ENCODE results near the gene NPY4R. TPM values are rescaled to one million over a fixed set of nuclear protein-coding genes. Genes with fewer than 3 reads are reported as not detected.
"Not testable (repeated sequence)": the region's sequence is repeated elsewhere in the genome, so short reads cannot be mapped to it uniquely, and the experiment has no call there.

The NPY4R gene, protein sequence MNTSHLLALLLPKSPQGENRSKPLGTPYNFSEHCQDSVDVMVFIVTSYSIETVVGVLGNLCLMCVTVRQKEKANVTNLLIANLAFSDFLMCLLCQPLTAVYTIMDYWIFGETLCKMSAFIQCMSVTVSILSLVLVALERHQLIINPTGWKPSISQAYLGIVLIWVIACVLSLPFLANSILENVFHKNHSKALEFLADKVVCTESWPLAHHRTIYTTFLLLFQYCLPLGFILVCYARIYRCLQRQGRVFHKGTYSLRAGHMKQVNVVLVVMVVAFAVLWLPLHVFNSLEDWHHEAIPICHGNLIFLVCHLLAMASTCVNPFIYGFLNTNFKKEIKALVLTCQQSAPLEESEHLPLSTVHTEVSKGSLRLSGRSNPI
- total RNA-seq, result not detected

DNA sequence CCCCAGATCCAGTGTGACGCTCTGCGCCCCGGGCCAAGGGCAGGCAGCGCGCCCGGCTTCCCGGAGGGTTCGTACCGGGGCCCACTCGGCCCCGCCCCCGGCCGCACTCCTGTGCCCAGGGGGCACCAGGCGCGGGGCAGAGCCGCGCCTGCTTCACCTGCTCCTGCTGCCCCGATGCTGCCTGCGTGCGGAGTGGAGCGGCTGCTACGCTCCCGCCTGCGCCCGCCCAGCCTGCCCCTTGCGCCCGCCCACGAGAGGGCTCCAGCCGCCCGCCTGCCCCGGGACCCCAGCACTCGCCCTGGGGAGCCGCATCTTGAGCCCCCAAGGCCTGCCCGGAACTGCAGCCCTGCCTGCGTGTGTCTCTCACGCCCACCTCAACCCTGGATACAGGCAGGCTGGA lies at the start of gene NPY4R:
TSS of gene NPY4R (minus strand) at position 194 of the 400 bp plus-strand sequence. CDS start 3,323 bp downstream, outside the sequence.
- H3K4me3 ChIP-seq; H3K9me3 ChIP-seq; H3K36me3 ChIP-seq; H3K27ac ChIP-seq; H3K27me3 ChIP-seq; DNase-seq (ENCODE audit: low spot score in 2 of 2); intact Hi-C loops (cut with DNase I; ENCODE audit: low total_unique reads); H3K4me1 ChIP-seq: not testable (repeated sequence)

DNA sequence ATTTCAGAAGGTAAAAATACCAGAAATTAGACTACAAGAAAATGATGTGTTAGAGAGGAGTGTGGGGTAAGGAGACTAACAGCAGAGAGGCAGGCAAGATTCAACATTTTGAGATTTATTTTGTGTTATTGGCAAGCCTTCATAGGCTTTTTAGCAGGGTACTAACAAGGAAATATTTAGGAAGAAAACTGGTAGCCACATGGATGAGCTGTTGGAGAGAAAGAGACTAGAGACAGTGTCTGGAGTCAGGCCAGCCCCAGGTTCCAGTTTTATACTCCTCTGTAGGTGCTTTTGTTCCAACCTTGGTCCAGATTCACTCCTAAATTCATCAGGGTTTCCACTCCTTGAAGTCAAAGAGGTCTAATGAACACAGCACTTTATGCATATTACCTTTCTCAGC lies 49.6 kb upstream of the NPY4R start:
- H3K27me3 ChIP-seq, result peaks cover 0 to 6% of the 10 kb centered on the region in 2 donors
- H3K4me3 ChIP-seq, result no peak overlapping the region
- no peak overlapping the region for H3K27ac ChIP-seq
- H3K36me3 ChIP-seq, result no peaks in the 10 kb centered on the region
- no peaks in the 10 kb centered on the region for H3K9me3 ChIP-seq
- intact Hi-C loops (cut with DNase I; ENCODE audit: low total_unique reads), result no loop called here
- H3K4me1 ChIP-seq, result no peaks in the 10 kb centered on the region
- no peak for DNase-seq (ENCODE audit: low spot score in 2 of 2)
- TF ChIP-seq POLR2A (IDR thresholded peaks at IDR 0.05) (no peak), POLR2AphosphoS5 (IDR thresholded peaks at IDR 0.05) (no peak)
- TF ChIP-seq, protein P1, sequence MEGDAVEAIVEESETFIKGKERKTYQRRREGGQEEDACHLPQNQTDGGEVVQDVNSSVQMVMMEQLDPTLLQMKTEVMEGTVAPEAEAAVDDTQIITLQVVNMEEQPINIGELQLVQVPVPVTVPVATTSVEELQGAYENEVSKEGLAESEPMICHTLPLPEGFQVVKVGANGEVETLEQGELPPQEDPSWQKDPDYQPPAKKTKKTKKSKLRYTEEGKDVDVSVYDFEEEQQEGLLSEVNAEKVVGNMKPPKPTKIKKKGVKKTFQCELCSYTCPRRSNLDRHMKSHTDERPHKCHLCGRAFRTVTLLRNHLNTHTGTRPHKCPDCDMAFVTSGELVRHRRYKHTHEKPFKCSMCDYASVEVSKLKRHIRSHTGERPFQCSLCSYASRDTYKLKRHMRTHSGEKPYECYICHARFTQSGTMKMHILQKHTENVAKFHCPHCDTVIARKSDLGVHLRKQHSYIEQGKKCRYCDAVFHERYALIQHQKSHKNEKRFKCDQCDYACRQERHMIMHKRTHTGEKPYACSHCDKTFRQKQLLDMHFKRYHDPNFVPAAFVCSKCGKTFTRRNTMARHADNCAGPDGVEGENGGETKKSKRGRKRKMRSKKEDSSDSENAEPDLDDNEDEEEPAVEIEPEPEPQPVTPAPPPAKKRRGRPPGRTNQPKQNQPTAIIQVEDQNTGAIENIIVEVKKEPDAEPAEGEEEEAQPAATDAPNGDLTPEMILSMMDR (IDR thresholded peaks at IDR 0.05), result no peak

DNA sequence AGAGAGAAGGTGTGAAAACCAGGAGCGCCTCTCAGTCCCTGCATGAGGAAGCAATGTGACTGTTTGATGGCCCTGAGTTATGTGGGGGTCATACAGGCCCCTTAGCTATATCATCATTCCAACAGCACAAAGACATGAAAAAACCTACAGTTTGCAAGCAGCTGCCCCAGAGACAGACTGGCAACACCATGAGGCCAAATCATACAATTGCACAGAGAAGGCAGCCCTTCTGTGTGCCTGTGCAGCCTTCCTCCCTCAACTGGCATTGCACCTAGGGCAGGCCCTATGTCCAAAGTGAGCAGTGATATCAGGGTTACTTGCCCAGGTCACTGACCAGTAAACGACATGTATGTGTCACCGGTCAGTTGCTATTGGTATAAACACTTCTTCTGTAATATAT lies 49.1 kb upstream of the NPY4R start:
- no peaks in the 10 kb centered on the region for H3K4me1 ChIP-seq
- H3K9me3 ChIP-seq, result no peaks in the 10 kb centered on the region
- intact Hi-C loops (cut with DNase I; ENCODE audit: low total_unique reads), result no loop called here
- H3K27ac ChIP-seq, result no peak overlapping the region
- no peak overlapping the region for H3K4me3 ChIP-seq
- peak; percentile 9 to 14 for DNase-seq (ENCODE audit: low spot score in 2 of 2)
- H3K27me3 ChIP-seq, result peaks cover 0 to 6% of the 10 kb centered on the region in 2 donors
- H3K36me3 ChIP-seq, result no peaks in the 10 kb centered on the region
- TF ChIP-seq, protein P1 (IDR thresholded peaks at IDR 0.05), result no peak
- TF ChIP-seq POLR2AphosphoS5 (IDR thresholded peaks at IDR 0.05) (no peak), POLR2A (IDR thresholded peaks at IDR 0.05) (no peak)

DNA sequence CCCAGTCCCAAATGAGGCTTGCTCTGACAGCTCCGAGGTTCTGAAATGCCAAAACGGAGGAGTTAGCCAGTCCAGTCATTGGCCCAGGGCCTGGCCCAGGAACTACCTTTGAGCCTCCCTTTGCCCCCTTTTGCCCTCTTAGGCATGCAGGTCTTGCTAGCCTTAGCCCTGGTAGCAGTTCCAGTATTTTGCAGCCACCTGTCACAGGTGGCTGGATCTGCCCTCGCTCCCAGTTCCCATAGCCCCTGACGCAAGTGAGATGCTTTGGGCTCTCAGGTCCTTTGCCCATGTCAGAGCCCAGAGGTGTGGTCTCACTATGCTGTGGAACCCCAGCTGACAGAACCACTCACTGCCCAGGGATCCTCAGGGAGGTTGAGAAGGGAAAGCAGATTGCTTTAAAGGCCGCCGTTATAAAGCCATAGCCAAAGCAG lies 48.7 kb upstream of the NPY4R start:
- TF ChIP-seq, protein P1 (IDR thresholded peaks at IDR 0.05), result no peak
- TF ChIP-seq POLR2AphosphoS5 (IDR thresholded peaks at IDR 0.05), result no peak
- TF ChIP-seq POLR2A (IDR thresholded peaks at IDR 0.05), result no peak
- Histone ChIP-seq H3K4me3 (no peak overlapping the region), H3K27ac (no peak overlapping the region), H3K4me1 (no peaks in the 10 kb centered on the region), H3K36me3 (no peaks in the 10 kb centered on the region), H3K9me3 (no peaks in the 10 kb centered on the region), H3K27me3 (peaks cover 0 to 6% of the 10 kb centered on the region in 2 donors)
- intact Hi-C loops (cut with DNase I; ENCODE audit: low total_unique reads), result no loop called here
- peak; percentile 15 to 43 for DNase-seq (ENCODE audit: low spot score in 2 of 2)

GRCh38 chr10:46513333-46513732 lies 47.6 kb upstream of the NPY4R start:
- H3K9me3 ChIP-seq; H3K4me1 ChIP-seq; DNase-seq (ENCODE audit: low spot score in 2 of 2); H3K36me3 ChIP-seq; H3K4me3 ChIP-seq; H3K27me3 ChIP-seq; H3K27ac ChIP-seq; intact Hi-C loops (cut with DNase I; ENCODE audit: low total_unique reads): not testable (repeated sequence)

DNA sequence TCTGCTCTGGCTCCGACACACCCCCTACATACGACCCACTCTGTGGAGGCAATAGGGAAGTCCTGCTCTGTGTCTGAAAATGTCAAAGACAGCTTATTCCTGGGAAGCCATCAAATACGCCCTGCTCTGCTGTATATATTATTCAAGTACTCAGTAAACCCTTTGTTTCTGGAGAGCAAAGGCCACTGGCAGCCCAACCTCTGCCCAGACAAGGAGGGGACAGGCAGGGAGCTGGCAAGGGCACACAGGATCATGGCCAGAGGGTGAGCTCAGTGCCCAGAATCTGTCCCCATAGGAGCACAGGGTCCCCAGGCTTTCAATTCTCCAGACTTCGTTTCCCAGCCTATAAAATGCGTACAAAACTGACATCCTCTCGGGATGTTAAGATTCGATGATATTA lies 47.0 kb upstream of the NPY4R start:
- H3K4me1 ChIP-seq; H3K36me3 ChIP-seq; H3K27me3 ChIP-seq; DNase-seq (ENCODE audit: low spot score in 2 of 2); H3K27ac ChIP-seq; H3K9me3 ChIP-seq; intact Hi-C loops (cut with DNase I; ENCODE audit: low total_unique reads); H3K4me3 ChIP-seq: not testable (repeated sequence)

DNA sequence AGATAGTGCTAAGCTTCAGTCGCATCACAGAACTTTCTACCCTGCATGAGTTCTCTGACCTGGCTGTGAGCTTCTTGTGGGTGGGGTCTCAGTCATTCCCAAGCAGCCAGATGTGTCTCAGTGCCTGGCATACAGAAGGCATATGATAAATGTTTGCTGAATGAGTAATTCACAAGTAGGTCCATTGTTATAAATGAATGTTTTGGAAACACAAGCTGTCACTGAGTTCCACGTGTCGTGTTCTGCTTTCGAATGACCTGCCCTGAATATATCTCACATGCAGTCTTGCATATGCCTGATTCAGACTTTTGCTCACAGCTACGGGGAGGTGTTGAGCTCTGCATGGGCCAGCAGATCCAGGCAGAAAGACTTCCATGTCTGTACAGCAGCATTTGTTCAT lies 46.2 kb upstream of the NPY4R start:
- DNase-seq (ENCODE audit: low spot score in 2 of 2); H3K9me3 ChIP-seq; H3K4me3 ChIP-seq; H3K36me3 ChIP-seq; intact Hi-C loops (cut with DNase I; ENCODE audit: low total_unique reads); H3K27ac ChIP-seq; H3K27me3 ChIP-seq; H3K4me1 ChIP-seq: not testable (repeated sequence)

DNA sequence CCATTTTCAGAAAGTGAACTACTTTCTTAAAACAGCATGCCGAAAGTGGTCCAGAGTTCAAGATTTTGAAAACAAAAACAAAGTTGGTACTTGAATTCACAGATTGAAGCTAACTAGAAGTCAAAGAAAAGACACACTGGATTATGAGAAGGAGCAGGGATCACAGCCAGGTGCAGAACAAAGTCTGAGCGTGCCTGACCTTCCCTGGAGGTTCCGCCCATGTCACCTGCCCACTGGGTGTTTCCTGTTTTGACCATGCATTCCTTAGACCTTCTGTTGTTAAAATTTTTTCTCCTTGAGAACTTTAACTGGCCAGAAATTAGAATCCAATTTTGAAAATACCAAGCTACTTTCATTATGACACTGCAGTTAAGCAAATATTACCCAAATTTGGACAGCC lies 34.2 kb upstream of the NPY4R start:
- intact Hi-C loops (cut with DNase I; ENCODE audit: low total_unique reads); DNase-seq (ENCODE audit: low spot score in 2 of 2); H3K27ac ChIP-seq: not testable (repeated sequence)

GRCh38 chr10:46498985-46499703 lies 33.4 kb upstream of the NPY4R start:
- H3K4me3 ChIP-seq; intact Hi-C loops (cut with DNase I; ENCODE audit: low total_unique reads); H3K27ac ChIP-seq; H3K27me3 ChIP-seq; H3K4me1 ChIP-seq; H3K9me3 ChIP-seq; H3K36me3 ChIP-seq; DNase-seq (ENCODE audit: low spot score in 2 of 2): not testable (repeated sequence)

More for the DNA sequence above, 34.2 kb upstream of the NPY4R start:
- H3K27me3 ChIP-seq, H3K4me1 ChIP-seq, H3K9me3 ChIP-seq, H3K4me3 ChIP-seq, H3K36me3 ChIP-seq: not testable (repeated sequence)

DNA sequence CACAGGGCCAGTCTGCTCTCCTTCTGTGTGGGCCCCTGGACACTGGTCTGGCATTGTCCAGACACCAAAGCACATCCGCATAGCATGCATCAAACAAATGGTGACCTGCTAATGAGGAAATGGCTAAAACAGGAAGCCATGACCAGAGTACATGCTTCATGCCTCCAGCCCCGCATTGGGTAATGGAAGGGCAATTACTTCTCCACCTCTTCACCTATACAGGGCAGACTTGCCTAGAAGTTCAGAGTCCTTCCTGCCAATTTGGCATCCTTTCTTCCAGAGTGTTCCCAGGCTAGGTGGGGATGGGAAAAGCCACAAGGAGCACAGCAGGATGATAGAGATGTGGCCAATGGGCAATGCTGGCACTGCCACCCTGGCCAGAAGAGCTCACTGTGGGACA lies 32.1 kb upstream of the NPY4R start:
- H3K27ac ChIP-seq; H3K36me3 ChIP-seq; H3K4me3 ChIP-seq; DNase-seq (ENCODE audit: low spot score in 2 of 2); H3K9me3 ChIP-seq; H3K4me1 ChIP-seq; intact Hi-C loops (cut with DNase I; ENCODE audit: low total_unique reads); H3K27me3 ChIP-seq: not testable (repeated sequence)
